Kidney glomerular epithelial cell (primary cell): Measurements from ENCODE around the gene ID3.

Source experiments
- DNase-seq: peaks from one replicate; lab custom pipeline; 2025; lab: John Stamatoyannopoulos, UW

Gene ID3

DNA sequence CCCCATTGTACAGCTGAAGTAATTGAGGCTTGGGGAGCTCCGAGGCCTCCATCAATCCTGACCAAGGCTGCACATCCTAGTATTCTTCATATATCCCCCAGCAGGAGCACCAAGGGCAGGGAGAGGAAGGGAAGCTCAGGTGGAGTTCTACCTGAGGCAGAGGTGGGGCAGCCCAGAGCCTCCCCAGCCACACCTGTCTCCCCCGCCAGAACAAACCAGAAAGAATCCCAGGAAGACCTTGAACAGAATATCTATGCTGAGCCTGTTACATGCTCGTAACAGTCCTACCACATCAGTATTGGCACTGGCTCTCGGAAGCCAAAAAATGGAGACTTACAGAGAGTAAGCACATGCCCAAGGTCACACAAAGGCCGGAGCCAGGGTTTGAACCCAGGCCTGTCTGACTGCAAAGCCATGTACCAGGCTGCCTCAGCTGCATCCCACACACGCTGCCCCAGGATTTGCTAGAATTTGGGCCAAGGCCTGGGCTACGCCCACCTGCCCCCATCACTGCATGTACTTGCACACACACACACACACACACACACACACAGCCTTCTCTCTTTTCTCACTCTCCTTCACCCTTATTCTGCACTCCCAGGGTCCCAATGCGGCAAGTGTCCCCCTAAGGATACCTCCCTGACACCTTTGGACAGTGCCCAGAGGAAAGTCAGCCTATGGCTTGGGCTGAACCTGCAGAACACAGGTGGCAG lies 32.8 kb downstream of the ID3 start:
- DNase-seq, result no peak

DNA sequence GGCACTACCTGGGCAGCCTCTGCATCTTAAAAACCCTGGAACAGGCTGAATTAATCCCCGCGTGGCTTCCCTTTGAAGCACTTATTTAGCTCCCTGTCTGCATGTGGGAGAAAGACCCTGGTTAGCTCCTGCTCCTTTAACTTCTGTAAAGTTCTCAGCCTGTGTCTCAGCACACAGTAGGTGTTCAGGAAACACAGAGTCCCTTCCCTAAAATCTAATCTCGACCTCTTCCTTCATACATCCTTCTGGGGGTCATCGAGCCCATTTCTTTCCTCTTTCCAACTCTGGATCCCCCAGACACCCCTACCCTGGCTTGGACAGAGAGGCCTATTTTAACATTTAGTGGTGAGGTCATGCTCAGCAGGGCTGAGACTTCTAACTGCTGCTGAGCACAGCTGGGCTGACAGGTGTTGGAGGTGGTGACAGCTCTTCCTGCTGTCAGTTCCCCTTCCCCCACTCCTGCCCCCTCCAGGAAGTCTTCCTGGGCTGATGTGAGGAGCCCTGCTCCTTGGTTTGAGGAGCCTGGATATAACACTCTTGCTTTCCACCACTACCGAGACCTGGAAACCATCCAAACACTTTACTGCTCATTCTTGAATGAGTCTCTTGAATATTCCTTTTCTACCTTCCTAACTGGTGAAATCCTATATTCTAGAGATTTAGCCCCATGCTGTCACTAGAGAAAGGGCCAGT lies 33.6 kb downstream of the ID3 start:
- no peak for DNase-seq

- no peak for DNase-seq
Observed at GRCh38 chr1:23524716-23525401, 34.4 kb downstream of the ID3 start.

DNA sequence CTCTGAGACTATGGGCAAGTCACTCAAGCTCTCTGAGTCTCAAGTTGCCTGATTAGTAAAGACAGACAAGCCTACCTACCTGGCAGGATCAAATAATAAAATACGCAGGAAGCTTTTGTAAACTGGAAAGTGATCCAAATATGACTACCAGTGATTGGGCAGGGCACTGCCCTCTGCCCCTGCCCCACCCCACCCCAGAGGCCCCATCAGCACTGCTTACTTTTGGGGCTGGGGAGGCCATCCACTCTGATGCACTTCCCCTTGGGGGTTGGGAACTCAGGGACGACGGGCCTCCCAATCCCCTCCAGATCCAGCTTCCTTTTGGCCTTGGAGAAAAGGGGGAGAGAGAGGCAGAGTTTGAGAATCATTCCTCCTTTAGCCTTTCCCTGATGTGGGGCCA lies 35.1 kb downstream of the ID3 start:
- no peak for DNase-seq

DNA sequence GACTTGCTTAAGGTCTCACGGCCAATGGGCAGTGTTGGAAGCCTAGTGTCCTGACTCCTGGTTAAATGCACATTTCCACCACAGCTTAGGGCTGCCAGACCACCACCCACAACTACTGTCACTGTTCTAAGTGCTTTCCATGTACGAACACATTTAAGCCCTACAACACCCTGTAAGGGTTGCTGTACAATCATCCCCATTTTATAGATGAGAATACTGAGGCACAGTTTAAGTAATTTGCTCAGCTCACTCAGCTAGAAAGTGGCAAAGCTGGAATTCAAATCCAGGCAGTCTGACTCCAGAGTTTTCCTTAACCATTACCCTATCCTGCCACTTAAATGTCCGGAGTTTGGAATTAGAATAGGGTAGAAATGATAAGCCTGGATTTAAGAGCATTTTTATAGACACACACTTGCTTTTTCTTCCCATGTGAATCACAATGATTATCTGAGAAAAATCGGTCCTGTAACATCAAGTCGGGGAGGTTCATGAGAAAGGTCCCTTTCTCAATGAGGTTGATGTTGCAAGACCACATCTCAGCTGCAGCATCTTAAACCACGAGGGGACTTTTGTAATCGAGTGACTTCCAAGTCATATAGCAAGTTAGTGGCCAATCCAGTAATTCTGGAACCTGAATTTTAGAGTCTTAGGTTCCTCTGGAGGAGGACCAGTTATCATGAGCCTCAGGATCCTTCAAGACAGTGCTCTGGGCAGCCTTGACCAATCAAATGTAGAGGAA lies 36.9 kb downstream of the ID3 start:
- no peak for DNase-seq

- no peak for DNase-seq
Observed at GRCh38 chr1:23521588-23521987, 37.7 kb downstream of the ID3 start.

DNA sequence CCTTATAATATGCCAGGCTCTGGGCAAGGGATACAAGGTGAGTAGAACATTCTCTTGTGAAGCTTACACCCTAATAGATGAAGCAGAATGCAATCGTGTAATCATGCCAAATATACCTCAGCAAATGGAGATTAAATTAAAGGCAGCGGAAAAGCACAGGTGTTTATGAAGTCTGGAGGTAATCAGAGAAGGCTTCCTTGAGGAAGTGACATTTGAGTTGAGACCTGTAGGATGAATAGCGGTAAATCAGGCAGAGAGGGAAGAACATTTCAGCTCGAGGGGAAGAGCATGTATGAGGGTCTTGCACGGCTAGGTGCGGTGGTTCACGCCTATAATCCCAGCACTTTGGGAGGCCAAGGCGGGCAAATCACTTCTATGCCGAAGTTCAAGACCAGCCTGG lies 41.7 kb downstream of the ID3 start:
- DNase-seq, result no peak

- no peak for DNase-seq
Observed at GRCh38 chr1:23515905-23516304, 43.4 kb downstream of the ID3 start.

DNA sequence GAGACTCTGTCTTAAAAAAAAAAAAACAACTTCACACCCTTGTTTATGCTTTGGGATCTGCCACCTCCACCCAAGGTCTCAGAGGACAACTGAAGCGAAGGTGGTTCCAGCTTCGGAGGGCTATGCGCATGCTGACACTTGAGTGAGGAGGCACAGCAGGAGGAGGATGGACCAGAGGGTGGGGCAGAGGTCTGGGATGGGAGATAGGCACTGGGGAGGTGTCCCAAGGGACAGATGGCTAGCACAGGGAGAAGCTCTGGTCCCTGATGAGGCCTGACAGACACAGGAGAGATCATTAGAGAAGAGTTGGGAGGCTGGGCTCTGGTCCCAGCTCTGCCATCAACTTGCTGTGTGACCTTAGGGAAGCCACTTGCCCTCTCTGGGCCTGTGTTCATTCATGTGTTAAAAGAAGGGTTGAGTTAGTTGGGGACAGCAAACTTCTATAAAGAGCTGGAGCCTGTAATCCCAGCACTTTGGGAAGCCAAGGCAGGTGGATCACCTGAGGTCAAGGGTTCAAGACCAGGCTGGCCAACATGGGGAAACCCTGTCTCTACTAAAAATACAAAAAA lies 45.1 kb downstream of the ID3 start:
- DNase-seq, result no peak

GRCh38 chr1:23509896-23510295 lies 49.4 kb downstream of the ID3 start:
- DNase-seq, result no peak
